Panc1 (cell line): Measurements from ENCODE around the gene GJA8. TPM values are rescaled to one million over a fixed set of nuclear protein-coding genes. Genes with fewer than 3 reads are reported as not detected.
"Not testable (repeated sequence)": the region's sequence is repeated elsewhere in the genome, so short reads cannot be mapped to it uniquely, and the experiment has no call there.

Experiments used
- ATAC-seq: fragments of 200-7000 bp; cut with Tn5 transposase; 2 replicates; pipeline ENCODE4 v1.9.1; 2020; ENCODE audit warnings: mild to moderate bottlenecking, moderate library complexity
- BruUV-seq: library from RNA; stranded (reverse); fragments of 400-500 nt; replicated peaks from 2 replicates; lab custom pipeline; 2021; lab: Mats Ljungman, UMichigan
- CTCF ChIA-PET: fragments of 300-600 bp; sonication (Branson Sonifier 250); formaldehyde crosslinking; loops from one replicate; lab custom pipeline; 2022; ENCODE audit warnings: antibody characterized with exemption; lab: Charles Lee
- POLR2A ChIA-PET: fragments of 300-600 bp; sonication (Branson Sonifier 250); formaldehyde crosslinking; loops from one replicate; lab custom pipeline; 2022; ENCODE audit warnings: antibody characterized with exemption; lab: Charles Lee
- DNase-seq: peaks from one replicate; pipeline ENCODE4 v3.0.0-alpha.2; 2010; ENCODE audit warnings: low read depth, low spot score
- H3K27ac ChIP-seq: 2 replicates; pipeline ENCODE4 v1.5.1; 2011; ENCODE audit warnings: mild to moderate bottlenecking, low read length, inconsistent platforms
- H3K27me3 ChIP-seq: fragments of 200-500 bp; sonication (Bioruptor generic); 2 replicates; pipeline ENCODE4 v1.6.0; 2014; ENCODE audit warnings: low read length, inconsistent platforms; ENCODE audit not compliant: control insufficient read depth, insufficient read depth
- H3K36me3 ChIP-seq: fragments of 200-500 bp; sonication (Bioruptor generic); 2 replicates; pipeline ENCODE4 v1.5.1; 2014; ENCODE audit warnings: inconsistent platforms, mild to moderate bottlenecking, low read length, moderate library complexity; ENCODE audit not compliant: control insufficient read depth, insufficient read depth
- H3K4me1 ChIP-seq: 2 replicates; pipeline ENCODE4 v1.5.1; 2011; ENCODE audit warnings: inconsistent platforms, mild to moderate bottlenecking, low read length, moderate library complexity; ENCODE audit not compliant: control insufficient read depth, insufficient read depth
- H3K4me3 ChIP-seq, 2 experiments: 2 replicates each; pipeline ENCODE4 v1.5.1; 2011 to 2012; ENCODE audit warnings: low read depth in 2 of 2, low read length in 2 of 2, mild to moderate bottlenecking in 2 of 2, inconsistent platforms in 1 of 2, moderate library complexity in 1 of 2
- H3K9me3 ChIP-seq: fragments of 200-500 bp; sonication (Bioruptor generic); 2 replicates; pipeline ENCODE4 v1.5.1; 2014; ENCODE audit warnings: low read depth, mild to moderate bottlenecking, inconsistent platforms, low read length, moderate library complexity; ENCODE audit not compliant: control insufficient read depth, insufficient read depth
- CTCF ChIP-seq: fragments of 450-650 bp; IDR thresholded peaks from 2 replicates; pipeline ENCODE4 v1.5.1; 2017; ENCODE audit warnings: mild to moderate bottlenecking
- POLR2AphosphoS5 ChIP-seq: IDR thresholded peaks from 2 replicates; pipeline ENCODE4 v1.6.1; 2012; ENCODE audit warnings: mild to moderate bottlenecking, low read depth, low read length, moderate library complexity
- REST ChIP-seq, 2 experiments: IDR thresholded peaks; 2 replicates each; pipeline ENCODE4 v1.6.1; 2011 to 2012; ENCODE audit warnings: low read depth in 2 of 2, control low read depth in 1 of 2, low read length in 1 of 2, mild to moderate bottlenecking in 1 of 2, moderate library complexity in 1 of 2; ENCODE audit not compliant: insufficient read depth in 1 of 2
- SIN3A ChIP-seq: IDR thresholded peaks from 2 replicates; pipeline ENCODE4 v1.6.1; 2012; ENCODE audit warnings: low read depth, mild to moderate bottlenecking, low read length, moderate library complexity, borderline replicate concordance; ENCODE audit not compliant: insufficient read depth
- TCF7L2 ChIP-seq: IDR thresholded peaks from 2 replicates; pipeline ENCODE4 v1.6.1; 2011; ENCODE audit warnings: mild to moderate bottlenecking, low read depth, low read length, inconsistent platforms
- in situ Hi-C: cut with HindIII; loops from 2 replicates; pipeline ENCODE4 v1.10.0; 2016; ENCODE audit warnings: low sequenced_read_pairs, low pct_unique_long_range_greater_than_20kb
- intact Hi-C: fragments of 100-400 bp; cut with micrococcal nuclease; formaldehyde crosslinking; loops from one replicate; pipeline ENCODE4 v1.10.0; 2022; ENCODE audit not compliant: unreplicated experiment
- total RNA-seq: library from RNA; stranded (reverse); gene quantifications from one replicate; pipeline ENCODE4 v1.2.1, GENCODE V29; 2021; ENCODE audit not compliant: unreplicated experiment

The GJA8 gene
- total RNA-seq, 1 experiment from 2014 or later: not detected

- H3K27me3 ChIP-seq, H3K4me1 ChIP-seq, CTCF ChIA-PET, intact Hi-C loops, H3K9me3 ChIP-seq, H3K36me3 ChIP-seq, BruUV-seq, ATAC-seq, in situ Hi-C loops, POLR2A ChIA-PET, H3K27ac ChIP-seq, DNase-seq, H3K4me3 ChIP-seq: not testable (repeated sequence)
These were observed 35.4 kb upstream of the GJA8 start for GRCh38 chr1:147867204-147867603.

- TF ChIP-seq SIN3A (no peak), REST (IDR thresholded peaks at IDR 0.05; ENCODE audit: insufficient read depth in 1 of 2, low read depth in 2 of 2, low read length in 1 of 2) (no peak), POLR2AphosphoS5 (no peak), CTCF (no peak), TCF7L2 (no peak)
- in situ Hi-C loops (no loop called here), intact Hi-C loops (no loop called here)
- Histone ChIP-seq H3K9me3 (no peaks in the 10 kb centered on the region), H3K27ac (no peak overlapping the region), H3K36me3 (no peaks in the 10 kb centered on the region), H3K4me3 (no peak overlapping the region), H3K4me1 (no peaks in the 10 kb centered on the region), H3K27me3 (peaks cover 2% of the 10 kb centered on the region; the same call in 1 of the 2 replicates)
- ChIA-PET CTCF (no interaction called here), POLR2A (no interaction called here)
- DNase-seq (no peak), ATAC-seq (no peak)
- BruUV-seq: no TSS peak
These were observed 24.6 kb upstream of the GJA8 start for GRCh38 chr1:147878022-147878421.

- Histone ChIP-seq H3K27ac (no peak overlapping the region), H3K4me3 (no peak overlapping the region), H3K36me3 (no peaks in the 10 kb centered on the region), H3K27me3 (peaks cover 2% of the 10 kb centered on the region; the same call in 1 of the 2 replicates), H3K4me1 (no peaks in the 10 kb centered on the region), H3K9me3 (no peaks in the 10 kb centered on the region)
- TF ChIP-seq POLR2AphosphoS5: no peak
- ChIA-PET POLR2A (no interaction called here), CTCF (no interaction called here)
- ATAC-seq: no peak
- in situ Hi-C loops: no loop called here
- BruUV-seq: no TSS peak
- DNase-seq: no peak
- intact Hi-C loops: no loop called here
These were observed 22.7 kb upstream of the GJA8 start for GRCh38 chr1:147879911-147880310.
